PC-9 (cell line): ENCODE data around the gene YPEL2. TPM values are rescaled to one million over a fixed set of nuclear protein-coding genes. Genes with fewer than 3 reads are reported as not detected.
A peak's percentile ranks its signal among the peaks of the same experiment; 100 is the strongest.

ENCODE experiments used
- BruUV-seq: library from RNA; stranded (reverse); fragments of 400-500 nt; replicated peaks from 2 replicates; lab custom pipeline; 2021; lab: Mats Ljungman, UMichigan
- CTCF ChIA-PET: fragments of 300-600 bp; sonication (Branson Sonifier 250); formaldehyde crosslinking; loops from one replicate; lab custom pipeline; 2022; ENCODE audit warnings: antibody characterized with exemption; lab: Charles Lee
- POLR2A ChIA-PET: fragments of 300-600 bp; sonication (Branson Sonifier 250); formaldehyde crosslinking; loops from one replicate; lab custom pipeline; 2022; ENCODE audit warnings: antibody characterized with exemption; ENCODE audit not compliant: unreplicated experiment; lab: Charles Lee
- DNase-seq, 2 experiments: peaks; one replicate each; pipeline versions ENCODE4 v3.0.0 to v3.0.0-alpha.2; 2015 to 2022; ENCODE audit warnings: mixed read lengths in 1 of 2
- H2AFZ ChIP-seq: fragments of 200-600 bp; sonication (generic); 2 replicates; pipeline ENCODE4 v1.8.1; 2017; ENCODE audit warnings: antibody characterized with exemption
- H3F3A ChIP-seq: fragments of 200-600 bp; sonication (generic); 2 replicates; pipeline ENCODE4 v1.8.1; 2017; ENCODE audit warnings: antibody characterized with exemption, mild to moderate bottlenecking, low read depth; ENCODE audit not compliant: insufficient read depth
- H3K27ac ChIP-seq: fragments of 200-600 bp; sonication (generic); 2 replicates; pipeline ENCODE4 v1.6.1; 2016; ENCODE audit warnings: mixed run types
- H3K27me3 ChIP-seq: fragments of 200-600 bp; sonication (generic); 2 replicates; pipeline ENCODE4 v1.6.1; 2016; ENCODE audit warnings: low read depth, mixed run types; ENCODE audit not compliant: insufficient read depth
- H3K36me3 ChIP-seq: fragments of 200-600 bp; sonication (generic); 2 replicates; pipeline ENCODE4 v1.6.1; 2016; ENCODE audit warnings: low read depth, mixed run types
- H3K4me1 ChIP-seq: fragments of 200-600 bp; sonication (generic); replicated peaks from 2 replicates; pipeline ENCODE4 v1.6.1; 2016; ENCODE audit warnings: mixed run types; ENCODE audit not compliant: insufficient read depth
- H3K4me2 ChIP-seq: fragments of 200-600 bp; sonication (generic); 2 replicates; pipeline ENCODE4 v1.6.1; 2017; ENCODE audit warnings: mixed run types
- H3K4me3 ChIP-seq: fragments of 200-600 bp; sonication (generic); 2 replicates; pipeline ENCODE4 v1.6.1; 2016; ENCODE audit warnings: mixed run types
- H3K79me2 ChIP-seq: fragments of 200-600 bp; sonication (generic); 2 replicates; pipeline ENCODE4 v1.6.1; 2017; ENCODE audit warnings: low read depth, mixed run types
- H3K9me2 ChIP-seq: fragments of 200-600 bp; sonication (generic); 2 replicates; pipeline ENCODE4 v1.8.1; 2017; ENCODE audit warnings: mild to moderate bottlenecking; ENCODE audit not compliant: insufficient read depth
- H3K9me3 ChIP-seq: fragments of 200-600 bp; sonication (generic); 2 replicates; pipeline ENCODE4 v1.8.1; 2016; ENCODE audit warnings: low read depth; ENCODE audit not compliant: insufficient read depth
- H4K20me1 ChIP-seq: fragments of 200-600 bp; sonication (generic); 2 replicates; pipeline ENCODE4 v1.8.1; 2017; ENCODE audit not compliant: insufficient read depth
- EZH2 ChIP-seq: fragments of 200-600 bp; sonication (generic); IDR thresholded peaks from 2 replicates; pipeline ENCODE4 v1.8.0; 2017; ENCODE audit warnings: antibody characterized with exemption, low read depth
- intact Hi-C: fragments of 100-400 bp; cut with micrococcal nuclease; formaldehyde crosslinking; loops from one replicate; pipeline ENCODE4 v1.10.0; 2022; ENCODE audit not compliant: unreplicated experiment
- total RNA-seq: library from RNA; stranded (reverse); gene quantifications from 2 replicates; pipeline ENCODE4 v1.2.3, GENCODE V29; 2021
- TF ChIP-seq, protein P1 (sequence below): fragments of 200-600 bp; sonication (generic); conservative IDR thresholded peaks from 2 replicates; pipeline ENCODE4 v1.6.1; 2017; ENCODE audit warnings: mixed run types, antibody characterized with exemption, mild to moderate bottlenecking, moderate library complexity

The YPEL2 gene
- total RNA-seq, 1 experiment from 2014 or later, result 12.9 TPM

DNA sequence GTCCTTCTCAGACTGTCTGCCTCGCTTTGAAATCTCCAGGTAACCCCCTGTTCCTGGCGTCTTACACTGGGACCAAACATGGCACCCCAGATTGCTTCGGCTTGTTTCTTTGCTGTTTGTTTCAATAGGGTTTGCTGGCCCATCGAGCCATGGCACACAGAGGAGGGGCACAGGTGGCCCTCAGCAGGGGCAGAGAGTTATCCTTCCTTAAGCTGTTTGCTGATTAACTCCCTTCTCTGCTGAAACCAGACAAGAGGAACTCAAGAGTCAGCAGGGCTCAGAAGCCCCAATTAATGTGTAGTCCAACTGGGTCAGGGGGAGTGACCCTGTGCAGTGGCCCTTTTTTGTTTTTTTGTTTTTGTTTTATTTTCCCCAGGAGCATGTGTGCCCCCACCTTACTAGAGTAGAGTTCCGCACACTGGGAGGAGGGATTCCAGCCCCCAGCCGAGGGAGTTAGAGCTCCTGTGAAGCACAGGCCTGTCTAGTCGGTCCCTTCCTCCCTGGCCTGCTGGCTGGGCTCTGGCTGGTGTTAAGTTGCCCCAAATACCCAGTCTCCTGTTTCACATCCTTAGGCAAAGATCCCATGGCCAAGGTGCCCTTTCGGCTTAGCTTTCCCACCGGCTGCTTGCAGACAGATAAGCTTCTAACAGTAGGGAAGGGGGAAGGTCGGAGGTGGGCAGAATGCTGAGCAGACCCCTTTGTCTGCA lies 39.3 kb downstream of the YPEL2 start:
- ChIA-PET CTCF (no interaction called here), POLR2A (no interaction called here)
- Histone ChIP-seq H3K4me2 (no peak overlapping the region), H4K20me1 (no peaks in the 10 kb centered on the region), H3K4me1 (peaks cover 57% of the 10 kb centered on the region), H3K9me3 (no peaks in the 10 kb centered on the region), H3K9me2 (no peaks in the 10 kb centered on the region), H3K27me3 (no peaks in the 10 kb centered on the region), H3K27ac (no peak overlapping the region), H3F3A (peaks cover 35% of the 10 kb centered on the region), H3K36me3 (no peaks in the 10 kb centered on the region), H2AFZ (no peak overlapping the region), H3K4me3 (no peak overlapping the region), H3K79me2 (0 out of 2 replicates have a peak, but pooled peaks cover 6% of the 10 kb centered on the region)
- no peak for DNase-seq
- no peak for TF ChIP-seq EZH2
- TF ChIP-seq, protein P1, sequence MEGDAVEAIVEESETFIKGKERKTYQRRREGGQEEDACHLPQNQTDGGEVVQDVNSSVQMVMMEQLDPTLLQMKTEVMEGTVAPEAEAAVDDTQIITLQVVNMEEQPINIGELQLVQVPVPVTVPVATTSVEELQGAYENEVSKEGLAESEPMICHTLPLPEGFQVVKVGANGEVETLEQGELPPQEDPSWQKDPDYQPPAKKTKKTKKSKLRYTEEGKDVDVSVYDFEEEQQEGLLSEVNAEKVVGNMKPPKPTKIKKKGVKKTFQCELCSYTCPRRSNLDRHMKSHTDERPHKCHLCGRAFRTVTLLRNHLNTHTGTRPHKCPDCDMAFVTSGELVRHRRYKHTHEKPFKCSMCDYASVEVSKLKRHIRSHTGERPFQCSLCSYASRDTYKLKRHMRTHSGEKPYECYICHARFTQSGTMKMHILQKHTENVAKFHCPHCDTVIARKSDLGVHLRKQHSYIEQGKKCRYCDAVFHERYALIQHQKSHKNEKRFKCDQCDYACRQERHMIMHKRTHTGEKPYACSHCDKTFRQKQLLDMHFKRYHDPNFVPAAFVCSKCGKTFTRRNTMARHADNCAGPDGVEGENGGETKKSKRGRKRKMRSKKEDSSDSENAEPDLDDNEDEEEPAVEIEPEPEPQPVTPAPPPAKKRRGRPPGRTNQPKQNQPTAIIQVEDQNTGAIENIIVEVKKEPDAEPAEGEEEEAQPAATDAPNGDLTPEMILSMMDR, result no peak
- BruUV-seq, result no TSS peak
- intact Hi-C loops, result no loop called here

DNA sequence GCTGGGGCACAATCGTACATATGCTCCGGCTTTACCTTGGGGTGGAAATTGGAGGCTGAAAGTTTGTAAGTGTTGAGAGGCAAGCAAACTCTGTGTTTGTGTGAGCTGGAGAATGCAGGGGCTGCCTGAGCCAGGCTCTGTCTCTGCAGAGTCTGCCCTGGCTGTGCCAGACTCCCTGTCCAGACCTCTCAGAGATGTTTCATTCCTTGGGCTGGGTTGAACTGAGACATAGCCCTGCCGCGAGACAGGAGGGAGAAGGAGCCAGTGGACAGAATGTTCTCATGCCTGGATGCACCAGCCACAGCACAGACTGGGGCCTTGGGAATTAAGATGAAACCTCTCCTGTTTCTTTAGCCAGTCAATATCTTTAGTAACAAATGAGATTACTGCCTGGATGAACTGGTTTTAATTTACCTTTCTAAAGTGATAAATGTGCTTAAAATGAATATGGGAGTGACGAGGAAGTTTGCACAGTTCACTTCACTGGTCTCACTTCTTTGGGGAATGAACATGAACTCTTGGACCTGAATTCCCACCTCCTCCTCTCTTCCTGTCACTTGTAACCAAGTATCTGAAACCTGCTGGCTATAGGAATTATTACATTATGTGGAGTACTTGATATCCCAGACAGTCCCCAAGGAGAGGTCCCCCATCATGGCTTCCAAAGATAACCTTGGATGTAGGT lies 40.1 kb downstream of the YPEL2 start:
- ChIA-PET POLR2A (no interaction called here), CTCF (no interaction called here)
- Histone ChIP-seq H3K9me2 (no peaks in the 10 kb centered on the region), H3K79me2 (0 out of 2 replicates have a peak, but pooled peaks cover 6% of the 10 kb centered on the region), H3K4me2 (peak overlapping the region; percentile 30), H3K27ac (peak overlapping the region; percentile 16), H3K36me3 (no peaks in the 10 kb centered on the region), H4K20me1 (no peaks in the 10 kb centered on the region), H3K9me3 (no peaks in the 10 kb centered on the region), H3F3A (peaks cover 29% of the 10 kb centered on the region), H2AFZ (no peak overlapping the region), H3K27me3 (no peaks in the 10 kb centered on the region), H3K4me3 (no peak overlapping the region), H3K4me1 (peaks cover 49% of the 10 kb centered on the region)
- TF ChIP-seq, protein P1, result no peak
- no peak for TF ChIP-seq EZH2
- DNase-seq, result peak in 1 of 2 experiments; percentile 54
- intact Hi-C loops, result loop anchor here (2.0 kb wide), 1 partner anchor 35 kb away; no protein-coding TSS in a partner anchor
- no TSS peak for BruUV-seq

DNA sequence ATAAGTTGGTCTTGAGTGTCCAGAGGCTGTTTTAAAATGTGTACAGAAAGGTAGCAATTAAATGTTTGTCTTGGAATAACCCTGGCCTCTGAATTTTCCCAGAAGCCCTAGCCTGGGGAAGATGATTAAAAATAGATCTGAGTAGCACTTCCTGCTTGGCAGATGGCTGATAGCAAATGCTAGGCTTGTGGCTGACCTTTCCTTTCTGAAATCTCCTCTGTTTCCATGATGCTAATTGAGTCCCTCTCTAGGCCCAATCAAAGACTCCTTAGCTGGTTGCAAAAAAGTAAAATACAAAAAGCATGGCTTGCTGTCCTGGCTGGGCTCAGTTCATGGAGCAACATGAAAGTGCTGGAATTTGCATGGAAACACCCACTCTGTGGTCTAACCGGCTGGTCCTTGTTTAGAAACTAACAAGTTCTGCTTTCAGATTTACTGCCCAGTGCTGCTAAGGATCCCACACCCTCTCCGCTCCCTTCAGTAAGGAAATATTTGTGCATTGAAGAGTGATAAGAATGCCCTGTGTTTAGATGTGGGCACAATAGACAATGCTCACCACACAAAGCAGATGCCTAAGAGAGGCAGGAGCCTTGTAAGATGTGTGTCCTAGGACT lies 40.8 kb downstream of the YPEL2 start:
- no peaks in the 10 kb centered on the region for H3K9me3 ChIP-seq
- CTCF ChIA-PET, result no interaction called here
- no peaks in the 10 kb centered on the region for H3K27me3 ChIP-seq
- peak overlapping the region; percentile 16 for H3K27ac ChIP-seq
- no peak for TF ChIP-seq EZH2
- TF ChIP-seq, protein P1, result no peak
- no peaks in the 10 kb centered on the region for H3K36me3 ChIP-seq
- peak; percentile 35 to 68 for DNase-seq
- BruUV-seq, result no TSS peak
- peaks cover 22% of the 10 kb centered on the region for H3F3A ChIP-seq
- intact Hi-C loops, result loop anchor here (2.0 kb wide), 1 partner anchor 35 kb away; no protein-coding TSS in a partner anchor
- H3K4me3 ChIP-seq, result no peak overlapping the region
- POLR2A ChIA-PET, result no interaction called here
- peak overlapping the region; percentile 30 for H3K4me2 ChIP-seq
- no peak overlapping the region for H2AFZ ChIP-seq
- H3K79me2 ChIP-seq, result 0 out of 2 replicates have a peak, but pooled peaks cover 6% of the 10 kb centered on the region
- H3K9me2 ChIP-seq, result no peaks in the 10 kb centered on the region
- no peaks in the 10 kb centered on the region for H4K20me1 ChIP-seq
- peaks cover 42% of the 10 kb centered on the region for H3K4me1 ChIP-seq
